Measurements from ENCODE around the gene TTYH2. TPM values are rescaled to one million over a fixed set of nuclear protein-coding genes. Genes with fewer than 3 reads are reported as not detected.

Gene TTYH2
- total and polyA plus RNA-seq, 10 of the 15 experiments (the other 5 are each of a cell fraction or from before 2014, with no cell fraction given), result 0.26 to 25.2 (median 6.6) TPM

DNA sequence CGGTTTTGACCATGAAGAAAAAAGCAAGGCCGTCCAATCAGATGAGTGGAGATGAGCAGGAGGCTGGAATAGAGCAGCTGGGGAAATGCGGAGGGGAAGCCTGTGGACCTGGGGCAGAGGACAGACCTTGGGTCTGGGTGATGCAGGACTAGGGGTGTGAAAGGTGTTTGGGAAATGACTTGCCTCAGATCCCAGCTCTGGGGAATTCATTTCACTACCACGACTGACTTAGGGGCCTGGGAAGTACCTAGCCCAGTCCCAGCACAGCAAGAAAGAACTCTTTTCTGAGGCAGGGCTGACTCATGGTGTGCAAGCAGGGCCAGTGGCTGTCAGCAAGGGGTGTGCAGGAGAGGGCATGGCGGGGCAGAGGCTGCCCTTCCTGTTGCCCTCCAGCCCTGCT lies 75.4 kb downstream of the TTYH2 start (continued):
- TF ChIP-seq RAD21 (IDR thresholded peaks at IDR 0.05; ENCODE audit: insufficient read depth, low read depth, low read length) (no peak), RCOR1 (conservative IDR thresholded peaks at IDR 0.05; ENCODE audit: low read depth, low read length) (no peak), ZNF274 (IDR thresholded peaks at IDR 0.05; ENCODE audit: insufficient read depth, insufficient read length) (no peak), SMC3 (IDR thresholded peaks at IDR 0.05; ENCODE audit: borderline replicate concordance, low read length) (no peak), SIN3A (IDR thresholded peaks at IDR 0.05; ENCODE audit: low read depth, low read length) (no peak), TAF1 (IDR thresholded peaks at IDR 0.05; ENCODE audit: borderline replicate concordance, low read depth, low read length) (no peak), NFXL1 (IDR thresholded peaks at IDR 0.05; ENCODE audit: borderline replicate concordance) (no peak), FOXM1 (IDR thresholded peaks at IDR 0.05; ENCODE audit: low read depth, low read length) (no peak), ZNF207 (IDR thresholded peaks at IDR 0.05; ENCODE audit: borderline replicate concordance) (no peak), PAX5 (IDR thresholded peaks at IDR 0.05; ENCODE audit: borderline replicate concordance, low read depth, low read length) (peak; percentile 64; the same call in 1 of the 2 replicates), SMARCA5 (IDR thresholded peaks at IDR 0.05) (no peak), TCF12 (IDR thresholded peaks at IDR 0.05; ENCODE audit: low read depth, low read length) (0 out of 2 replicates have a peak, but pooled peaks have one; percentile 52), POLR2AphosphoS5 (IDR thresholded peaks at IDR 0.05; ENCODE audit: low read length) (no peak), STAT3 (IDR thresholded peaks at IDR 0.05; ENCODE audit: low read depth, low read length) (no peak), SREBF1 (IDR thresholded peaks at IDR 0.05; ENCODE audit: low read length) (no peak), USF1 (IDR thresholded peaks at IDR 0.05; ENCODE audit: borderline replicate concordance, extremely low read length, insufficient read depth, low read depth, low read length) (no peak), IRF4 (IDR thresholded peaks at IDR 0.05; ENCODE audit: low read depth, low read length) (peak; percentile 72; the same call in 1 of the 2 replicates), DPF2 (IDR thresholded peaks at IDR 0.05) (peak; percentile 44; the same call in 1 of the 2 replicates), HDGF (IDR thresholded peaks at IDR 0.05) (peak; percentile 61; the same call in 1 of the 2 replicates), HSF1 (IDR thresholded peaks at IDR 0.05; ENCODE audit: low read depth, low read length) (no peak), MXI1 (IDR thresholded peaks at IDR 0.05; ENCODE audit: low read depth, low read length) (peak; percentile 67), CREM (IDR thresholded peaks at IDR 0.05; ENCODE audit: low read depth) (peak; percentile 14; the same call in 1 of the 2 replicates), MYB (IDR thresholded peaks at IDR 0.05; ENCODE audit: borderline replicate concordance, low read depth, low read length) (no peak), SREBF2 (IDR thresholded peaks at IDR 0.05; ENCODE audit: low read length) (no peak), TARDBP (IDR thresholded peaks at IDR 0.05; ENCODE audit: borderline replicate concordance) (no peak), IKZF2 (IDR thresholded peaks at IDR 0.05) (peak; percentile 81 to 83), NBN (IDR thresholded peaks at IDR 0.05) (peak; percentile 72), NFIC (IDR thresholded peaks at IDR 0.05; ENCODE audit: low read depth, low read length) (no peak; the same call in 1 of the 2 replicates)
- TF ChIP-seq, protein P1, sequence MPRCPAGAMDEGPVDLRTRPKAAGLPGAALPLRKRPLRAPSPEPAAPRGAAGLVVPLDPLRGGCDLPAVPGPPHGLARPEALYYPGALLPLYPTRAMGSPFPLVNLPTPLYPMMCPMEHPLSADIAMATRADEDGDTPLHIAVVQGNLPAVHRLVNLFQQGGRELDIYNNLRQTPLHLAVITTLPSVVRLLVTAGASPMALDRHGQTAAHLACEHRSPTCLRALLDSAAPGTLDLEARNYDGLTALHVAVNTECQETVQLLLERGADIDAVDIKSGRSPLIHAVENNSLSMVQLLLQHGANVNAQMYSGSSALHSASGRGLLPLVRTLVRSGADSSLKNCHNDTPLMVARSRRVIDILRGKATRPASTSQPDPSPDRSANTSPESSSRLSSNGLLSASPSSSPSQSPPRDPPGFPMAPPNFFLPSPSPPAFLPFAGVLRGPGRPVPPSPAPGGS (IDR thresholded peaks at IDR 0.05; ENCODE audit: borderline replicate concordance, insufficient read depth, low read depth, low read length, poor library complexity, severe bottlenecking), result peak; percentile 96
- TF ChIP-seq, protein P2, sequence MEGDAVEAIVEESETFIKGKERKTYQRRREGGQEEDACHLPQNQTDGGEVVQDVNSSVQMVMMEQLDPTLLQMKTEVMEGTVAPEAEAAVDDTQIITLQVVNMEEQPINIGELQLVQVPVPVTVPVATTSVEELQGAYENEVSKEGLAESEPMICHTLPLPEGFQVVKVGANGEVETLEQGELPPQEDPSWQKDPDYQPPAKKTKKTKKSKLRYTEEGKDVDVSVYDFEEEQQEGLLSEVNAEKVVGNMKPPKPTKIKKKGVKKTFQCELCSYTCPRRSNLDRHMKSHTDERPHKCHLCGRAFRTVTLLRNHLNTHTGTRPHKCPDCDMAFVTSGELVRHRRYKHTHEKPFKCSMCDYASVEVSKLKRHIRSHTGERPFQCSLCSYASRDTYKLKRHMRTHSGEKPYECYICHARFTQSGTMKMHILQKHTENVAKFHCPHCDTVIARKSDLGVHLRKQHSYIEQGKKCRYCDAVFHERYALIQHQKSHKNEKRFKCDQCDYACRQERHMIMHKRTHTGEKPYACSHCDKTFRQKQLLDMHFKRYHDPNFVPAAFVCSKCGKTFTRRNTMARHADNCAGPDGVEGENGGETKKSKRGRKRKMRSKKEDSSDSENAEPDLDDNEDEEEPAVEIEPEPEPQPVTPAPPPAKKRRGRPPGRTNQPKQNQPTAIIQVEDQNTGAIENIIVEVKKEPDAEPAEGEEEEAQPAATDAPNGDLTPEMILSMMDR (IDR thresholded peaks at IDR 0.05 in 2 of 3, conservative IDR thresholded peaks at IDR 0.05 in 1 of 3; ENCODE audit: control insufficient read depth in 2 of 3, extremely low read depth in 1 of 3, insufficient read depth in 1 of 3, low read depth in 3 of 3, low read length in 3 of 3), result no peak

All from GM12878 (cell line).